ENCODE data around the gene TASOR2.

TASOR2 gene

DNA sequence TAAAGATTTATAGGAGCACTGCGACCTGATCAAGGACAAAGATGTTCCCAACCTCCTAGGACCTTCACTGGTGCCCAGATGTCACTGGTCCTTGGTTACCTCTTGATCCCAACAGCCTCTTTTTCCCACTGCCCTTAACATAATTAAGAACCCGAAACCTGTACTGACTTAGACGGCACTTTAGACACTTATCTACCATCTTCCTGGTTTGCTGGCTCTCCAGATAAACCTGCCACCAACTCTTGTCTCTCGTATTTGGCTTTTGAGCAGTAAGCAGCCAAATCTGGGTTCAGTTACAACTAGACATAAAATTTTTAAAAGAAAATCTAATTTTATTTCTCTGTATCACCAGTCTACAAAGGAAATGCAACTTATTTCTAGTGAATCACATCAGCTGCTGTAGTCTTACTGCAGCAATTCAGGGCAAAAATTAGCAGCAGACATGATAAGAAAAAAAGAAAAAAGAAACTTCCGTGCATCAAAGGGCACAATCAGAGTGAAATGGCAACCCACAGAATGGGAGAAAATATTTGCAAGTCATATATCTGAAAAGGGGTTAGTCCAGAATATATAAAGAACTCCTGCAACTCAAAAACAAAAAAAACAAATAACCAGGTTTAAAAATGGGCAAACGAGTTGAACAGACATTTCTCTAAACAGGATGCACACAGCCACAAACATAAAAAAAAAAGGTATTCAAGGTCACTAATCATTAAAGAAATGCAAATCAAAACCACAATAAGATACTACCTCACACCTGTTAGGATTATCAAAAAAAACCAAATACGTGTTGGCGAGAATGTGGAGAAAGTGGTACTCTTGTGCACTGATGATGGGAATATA, 27.7 kb upstream of the TASOR2 start:
- no peak for DNase-seq

DNA sequence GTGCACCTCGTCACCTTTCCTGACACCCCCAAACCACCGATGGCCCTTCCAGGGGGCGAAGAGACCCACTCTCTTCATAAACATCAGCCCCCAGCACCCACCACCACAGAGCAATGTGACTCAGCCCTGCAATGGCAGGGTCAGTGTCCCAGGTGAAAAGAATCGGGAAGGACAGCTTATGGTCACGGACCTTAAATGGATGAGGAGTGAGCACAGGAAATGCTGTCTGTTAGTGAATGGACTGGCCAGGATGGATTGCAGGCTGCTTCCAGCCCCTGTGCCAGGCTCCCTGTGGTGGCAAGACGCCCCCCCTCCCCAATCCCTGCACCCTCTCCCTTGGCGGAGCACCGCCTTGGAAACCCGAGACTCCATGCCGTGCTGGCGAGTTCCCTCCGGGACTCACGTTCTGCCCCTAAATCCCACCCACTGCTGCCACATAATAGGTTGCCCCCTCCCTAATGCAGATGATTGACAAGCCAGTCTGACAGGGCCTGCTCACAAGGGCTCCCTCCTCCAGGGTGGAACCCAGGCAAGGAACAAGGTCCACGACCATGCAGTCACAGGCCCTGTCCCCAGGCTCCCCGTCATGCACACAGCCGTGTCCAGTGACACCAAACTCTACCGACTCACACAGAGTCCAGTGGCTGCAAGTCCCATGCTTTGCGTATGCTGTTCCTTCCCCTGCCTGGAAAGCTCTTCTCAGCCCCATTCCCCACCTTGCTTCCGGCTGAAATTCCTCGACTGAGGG, 25.6 kb upstream of the TASOR2 start:
- no peak for DNase-seq

- DNase-seq = no peak
These were observed 24.7 kb upstream of the TASOR2 start for GRCh38 chr10:5659702-5660528.

- DNase-seq = no peak
These were observed 23.6 kb upstream of the TASOR2 start for GRCh38 chr10:5661043-5661442.

- DNase-seq = peak in 1 of 3 experiments; percentile 30
These were observed 21.7 kb upstream of the TASOR2 start for GRCh38 chr10:5662708-5663579.

DNA sequence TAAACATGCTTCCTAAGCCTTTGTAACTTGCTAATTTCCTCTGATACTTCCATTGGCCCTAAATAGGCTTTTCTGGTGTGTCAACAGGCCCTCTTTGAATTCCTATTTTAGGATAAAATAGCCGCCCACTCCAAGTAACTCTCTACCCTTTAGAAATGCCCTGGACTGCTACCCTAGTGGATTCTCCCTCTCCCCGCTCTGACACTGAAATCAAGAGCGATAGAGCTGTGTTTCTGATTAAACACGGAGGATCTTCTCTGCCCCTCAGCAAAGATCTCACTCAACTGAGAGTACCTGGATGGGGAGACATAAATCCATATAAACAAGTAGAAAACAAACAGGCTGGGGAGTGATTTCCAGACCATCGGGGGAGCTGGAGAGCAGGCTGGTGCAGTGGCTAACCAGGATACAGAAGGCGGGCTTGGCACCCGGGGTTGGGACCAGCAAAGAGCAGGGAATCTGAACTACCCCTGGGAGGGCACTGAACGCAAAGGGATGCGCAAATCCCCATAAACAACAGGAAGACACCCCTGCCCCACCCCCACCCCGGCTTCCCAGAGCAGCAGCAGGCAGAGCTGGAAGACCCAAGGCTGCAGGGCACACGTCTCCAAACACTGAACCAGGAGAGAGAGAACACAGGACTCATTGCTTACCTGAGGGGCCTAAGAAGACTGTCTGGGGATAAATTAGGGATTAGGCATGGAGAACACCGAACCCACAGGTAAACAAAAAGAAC, 20.8 kb upstream of the TASOR2 start:
- DNase-seq = peak in 1 of 3 experiments; percentile 1

GRCh38 chr10:5665373-5666007, 19.1 kb upstream of the TASOR2 start:
- DNase-seq = no peak

- peak; percentile 28 to 56 (median 43) for DNase-seq
These were observed 18.4 kb upstream of the TASOR2 start, which contains the start of gene ASB13 for GRCh38 chr10:5666008-5666840. Gene ASB13 (minus strand): TSS chr10:5666595. CDS start chr10:5666551, 44 bp downstream.

GRCh38 chr10:5666841-5667630, 17.6 kb upstream of the TASOR2 start:
- DNase-seq = peak in 1 of 3 experiments; percentile 18

GRCh38 chr10:5668429-5668828, 16.2 kb upstream of the TASOR2 start:
- DNase-seq = peak in 1 of 3 experiments; percentile 2

DNA sequence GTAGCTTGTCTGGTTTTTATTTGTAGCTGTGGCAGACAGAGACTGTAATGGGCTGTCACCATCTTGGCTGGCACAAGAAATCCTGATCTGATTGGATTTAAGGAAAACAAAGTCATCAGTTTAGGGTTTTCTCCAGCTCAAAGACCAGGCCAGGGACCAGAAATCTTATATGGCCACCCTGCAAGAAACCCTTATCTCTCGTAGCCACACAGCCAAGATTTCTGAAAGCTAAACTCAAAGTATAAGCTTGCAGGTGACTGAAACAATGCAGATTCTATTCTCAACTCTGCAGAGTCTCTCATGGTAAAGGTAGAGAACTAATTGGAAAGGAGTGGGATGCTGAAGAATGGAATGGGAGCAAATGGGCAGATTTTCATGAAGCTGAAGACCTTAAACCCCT, 15.0 kb upstream of the TASOR2 start:
- DNase-seq = no peak

DNA sequence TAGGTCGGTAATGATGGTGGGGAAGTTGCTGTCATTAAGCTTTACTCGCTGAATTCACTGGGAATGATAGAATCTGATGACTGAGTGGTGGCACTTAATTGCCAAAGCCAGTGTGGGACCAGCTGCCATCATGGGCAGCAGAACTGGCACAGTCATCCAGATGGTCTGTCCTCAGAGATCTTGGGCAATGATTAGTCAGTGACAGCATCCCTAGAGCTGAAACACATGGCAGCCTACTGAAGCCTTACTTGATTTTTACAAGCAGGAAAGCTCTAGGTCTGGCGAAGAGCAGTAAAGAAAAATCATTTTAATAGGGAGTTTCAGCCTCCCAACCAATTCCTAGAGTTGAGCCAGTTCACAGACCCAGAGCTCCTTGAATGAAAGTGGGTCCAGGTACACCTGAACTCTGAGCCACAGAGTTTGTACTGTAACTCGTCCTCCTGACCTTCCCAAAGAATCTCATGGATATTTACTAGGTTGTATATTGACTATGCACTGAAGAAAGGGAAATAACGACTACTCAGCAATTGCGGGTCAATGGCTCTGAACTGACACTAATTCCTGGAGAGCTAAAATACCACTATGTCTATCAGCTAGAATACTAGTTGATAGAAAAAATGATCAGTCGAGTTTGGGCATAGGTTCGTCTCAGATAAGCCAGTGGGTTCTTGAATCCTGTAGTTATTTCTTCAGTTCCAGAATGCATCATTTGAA, 13.8 kb upstream of the TASOR2 start:
- DNase-seq = no peak

DNA sequence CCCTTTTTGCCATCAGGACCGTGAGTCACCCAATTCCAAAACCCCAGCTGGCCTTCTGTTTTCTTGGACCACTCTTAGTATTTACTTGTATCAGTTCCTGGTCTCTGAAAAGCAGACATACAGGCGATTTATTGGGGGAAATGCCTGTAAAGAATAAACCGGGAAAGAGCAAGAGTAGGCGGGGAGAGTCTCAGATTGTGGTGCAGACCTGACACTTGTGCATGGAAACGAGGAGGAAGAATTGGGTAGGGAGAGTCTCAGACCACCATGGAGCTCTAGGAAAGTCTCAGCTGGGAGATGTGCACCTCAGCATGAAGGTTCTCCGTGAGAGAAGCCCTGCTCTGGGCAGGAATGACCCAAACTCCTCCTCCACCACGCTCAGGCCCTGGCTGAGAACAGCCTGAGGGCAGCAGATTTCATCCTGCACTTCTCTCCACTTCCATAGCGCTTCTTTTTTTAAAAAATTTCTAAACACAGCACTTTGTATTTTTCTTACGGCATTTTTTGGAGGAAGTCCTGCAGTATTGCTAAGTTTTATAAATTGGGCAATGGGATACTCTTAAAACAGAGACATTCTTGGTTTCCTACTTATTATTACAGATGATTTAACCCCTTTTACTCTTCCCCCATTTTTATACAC, 6.1 kb upstream of the TASOR2 start:
- no peak for DNase-seq

- no peak for DNase-seq
These were observed 5.6 kb upstream of the TASOR2 start for GRCh38 chr10:5679037-5679435.

GRCh38 chr10:5679606-5680005, 5.0 kb upstream of the TASOR2 start:
- DNase-seq = no peak

DNA sequence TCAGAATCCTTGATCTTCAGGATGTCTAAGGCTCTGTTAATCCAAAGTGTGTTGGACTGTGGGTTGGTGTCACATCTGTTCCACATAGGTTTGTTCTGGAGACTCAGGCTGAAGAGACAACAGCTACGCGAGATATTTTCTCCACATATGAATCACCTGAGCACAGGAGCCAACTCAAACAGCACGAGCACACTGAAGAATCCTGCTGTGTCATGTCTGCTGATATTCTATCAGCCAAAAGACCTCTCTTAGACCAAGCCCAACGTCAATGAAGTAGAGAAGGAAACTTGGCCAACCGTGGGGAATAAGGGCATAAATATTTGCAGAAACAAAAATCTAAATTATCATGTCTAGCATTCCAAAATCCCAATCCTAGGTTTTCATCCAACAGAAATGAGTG, 2.7 kb upstream of the TASOR2 start:
- no peak for DNase-seq

DNA sequence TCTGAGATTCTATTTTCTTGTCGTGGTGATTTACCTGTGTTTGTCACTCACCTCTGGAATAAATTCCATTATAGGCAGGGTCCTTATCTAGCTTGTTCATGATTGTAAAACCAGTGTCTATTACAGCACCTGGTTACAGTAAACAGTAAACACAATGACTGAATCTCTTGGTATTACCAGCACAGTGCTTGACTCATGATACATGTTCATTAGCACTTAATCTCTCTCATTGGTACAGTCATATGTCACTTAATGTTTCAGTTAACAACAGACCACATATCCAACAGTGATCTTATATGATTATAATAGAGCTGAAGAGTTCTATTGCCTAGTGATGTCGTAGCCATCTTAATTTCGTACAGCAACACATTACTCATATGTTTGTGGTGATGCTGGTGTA, 1.6 kb upstream of the TASOR2 start:
- no peak for DNase-seq

All from NCI-H1417 (cell line).